GM19372 (cell line): ENCODE results near the gene ZDHHC14.

Experiments used
- ATAC-seq: cut with Tn5 transposase; IDR thresholded peaks from one replicate; pipeline ENCODE4 v1.9.1; 2021; ENCODE audit warnings: mild to moderate bottlenecking, low read depth, moderate library complexity; ENCODE audit not compliant: unreplicated experiment

ZDHHC14 gene

DNA sequence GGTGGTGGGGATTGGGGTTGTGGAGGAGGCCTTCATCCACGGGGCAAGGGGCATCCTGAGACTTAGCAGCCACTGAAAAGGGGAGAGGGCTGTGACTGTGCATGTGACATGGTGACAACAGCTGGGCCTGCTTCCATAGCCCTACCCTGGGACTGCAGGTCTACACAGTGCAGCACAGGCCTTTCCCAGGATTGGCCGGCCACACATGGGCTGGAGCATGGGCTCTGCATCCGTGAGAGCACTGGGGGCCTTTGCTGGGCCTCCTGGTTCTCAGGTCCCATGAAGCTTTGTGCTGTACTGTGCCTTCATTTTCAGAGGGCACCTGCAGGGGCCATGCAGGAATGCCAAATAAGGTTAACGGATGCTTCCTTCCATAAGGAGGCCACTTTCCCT lies 56.0 kb downstream of the ZDHHC14 start:
- ATAC-seq = no peak

DNA sequence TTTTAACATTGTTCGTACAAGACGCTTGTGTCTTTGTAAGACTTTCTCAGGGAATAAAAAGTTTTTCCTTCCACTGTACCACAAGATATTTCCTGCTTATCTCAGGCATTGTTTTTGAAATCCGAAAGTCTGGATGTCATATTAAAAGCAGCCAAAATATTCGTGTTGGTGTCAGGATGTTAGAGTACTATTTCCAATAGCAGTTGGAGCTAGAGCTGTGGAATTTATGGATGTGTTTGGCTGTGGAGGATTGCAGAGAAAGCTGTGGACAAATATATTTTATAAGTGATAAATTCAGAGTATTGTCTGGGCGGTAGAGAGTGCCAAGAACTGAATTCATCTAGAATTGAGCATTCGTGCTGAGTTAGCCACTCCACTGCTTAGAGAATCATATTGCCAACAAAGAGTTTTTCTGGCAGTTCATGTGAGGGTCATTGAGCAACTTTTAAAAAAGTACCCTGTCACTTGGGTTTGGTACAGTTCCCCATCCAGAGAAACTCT lies 57.7 kb downstream of the ZDHHC14 start:
- no peak for ATAC-seq

DNA sequence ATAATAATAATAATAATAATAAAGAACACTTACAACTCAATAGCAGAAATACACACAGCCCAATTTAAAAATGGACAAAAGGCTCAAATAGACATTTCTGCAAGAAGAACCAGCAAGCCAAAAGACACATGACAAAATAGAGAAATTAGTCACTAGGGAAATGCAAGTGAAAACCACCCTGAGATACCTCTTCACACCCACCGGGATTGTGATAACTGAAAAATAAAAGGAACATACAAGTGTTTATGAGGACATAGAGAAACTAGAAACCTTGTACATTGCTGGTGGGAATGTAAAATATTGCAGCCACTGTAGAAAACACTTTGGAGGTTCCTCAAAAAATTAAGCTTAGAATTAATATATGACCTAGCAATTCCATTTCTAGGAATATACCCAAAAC lies 59.2 kb downstream of the ZDHHC14 start:
- no peak for ATAC-seq

DNA sequence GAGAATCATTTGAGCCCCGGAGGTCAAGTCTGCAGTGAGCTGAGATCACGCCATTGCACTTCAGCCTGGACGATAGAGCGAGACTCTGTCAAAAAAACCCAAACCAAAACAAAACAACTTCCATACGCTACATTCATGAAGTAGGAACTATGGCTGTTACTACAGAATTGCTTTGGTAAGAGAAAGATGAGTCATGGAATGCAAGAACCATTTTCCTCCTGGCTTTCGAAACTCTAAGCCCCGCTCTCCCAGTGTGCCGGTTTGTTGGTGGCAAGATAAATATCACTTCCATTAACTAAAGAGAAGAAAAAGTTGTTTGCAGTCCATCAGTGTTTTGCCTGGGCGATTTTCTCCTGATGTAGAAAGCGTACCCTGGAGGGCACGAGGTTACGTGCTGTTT lies 61.3 kb downstream of the ZDHHC14 start:
- ATAC-seq = no peak

DNA sequence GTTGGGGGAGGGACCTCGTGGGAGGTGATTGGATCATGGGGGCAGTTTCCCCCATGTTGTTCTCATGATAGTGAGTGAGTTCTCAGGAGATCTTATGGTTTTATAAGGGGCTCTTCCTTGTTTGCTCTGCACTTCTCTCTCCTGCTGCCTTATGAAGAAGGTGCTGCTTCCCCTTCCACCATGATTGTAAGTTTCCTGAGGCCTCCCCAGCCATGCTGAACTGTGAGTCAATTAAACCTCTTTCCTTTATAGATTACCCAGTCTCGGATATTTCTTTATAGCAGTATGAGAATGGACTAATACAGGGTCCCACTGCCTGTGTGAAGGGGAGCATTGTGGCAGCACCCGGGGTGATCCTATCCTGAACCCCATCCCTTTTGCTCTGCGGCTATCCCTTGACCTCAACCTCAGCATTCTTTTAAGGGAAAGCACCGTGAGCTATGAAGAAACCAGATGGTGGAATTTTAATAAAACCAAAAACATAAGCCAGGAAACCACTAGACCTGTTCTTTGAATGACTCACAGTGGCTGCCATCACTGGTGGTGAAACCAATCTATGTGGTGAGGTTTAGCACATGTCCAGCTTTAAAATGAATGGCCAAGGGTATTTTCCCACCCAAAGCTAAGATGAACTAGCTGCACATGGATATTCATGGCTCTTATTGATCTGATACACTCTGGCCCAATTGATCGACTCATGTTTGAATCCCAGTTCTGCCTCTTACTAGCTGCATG lies 62.2 kb downstream of the ZDHHC14 start:
- peak; percentile 79 for ATAC-seq

DNA sequence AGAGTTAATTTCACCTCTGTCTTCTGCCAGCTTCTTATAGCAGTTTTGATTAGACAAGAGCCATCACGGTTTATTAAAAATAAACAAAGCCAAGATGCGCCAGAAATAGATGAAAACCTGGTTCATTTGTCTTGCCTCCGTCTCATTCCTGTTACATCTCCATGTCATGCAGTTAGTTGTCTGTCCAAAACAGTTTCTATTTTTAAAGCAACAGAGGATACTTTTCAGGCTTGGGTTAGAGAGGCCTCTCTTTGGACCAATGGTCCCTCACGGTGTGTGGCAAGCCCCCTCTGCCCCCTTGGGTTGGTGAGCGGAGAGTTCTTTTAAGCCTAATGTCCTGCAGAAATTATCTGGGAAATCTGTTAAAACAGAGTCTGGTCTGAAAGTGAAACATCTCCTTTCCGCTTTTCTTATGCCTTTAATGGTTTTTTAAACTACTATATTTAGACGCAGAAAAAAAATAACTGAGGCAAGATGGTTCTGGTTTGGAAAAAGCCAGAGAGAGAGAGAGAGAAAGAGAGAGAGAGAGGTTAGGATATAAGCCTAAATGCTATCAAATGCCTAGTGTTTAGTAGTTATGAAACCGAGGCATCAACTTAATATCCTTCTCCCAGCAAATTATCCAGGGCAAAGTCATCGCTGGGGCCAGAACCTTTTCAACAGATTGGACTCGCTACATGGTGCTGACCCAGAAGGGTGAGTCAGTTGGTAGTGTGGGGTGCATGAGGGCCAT lies 64.5 kb downstream of the ZDHHC14 start:
- ATAC-seq = no peak

DNA sequence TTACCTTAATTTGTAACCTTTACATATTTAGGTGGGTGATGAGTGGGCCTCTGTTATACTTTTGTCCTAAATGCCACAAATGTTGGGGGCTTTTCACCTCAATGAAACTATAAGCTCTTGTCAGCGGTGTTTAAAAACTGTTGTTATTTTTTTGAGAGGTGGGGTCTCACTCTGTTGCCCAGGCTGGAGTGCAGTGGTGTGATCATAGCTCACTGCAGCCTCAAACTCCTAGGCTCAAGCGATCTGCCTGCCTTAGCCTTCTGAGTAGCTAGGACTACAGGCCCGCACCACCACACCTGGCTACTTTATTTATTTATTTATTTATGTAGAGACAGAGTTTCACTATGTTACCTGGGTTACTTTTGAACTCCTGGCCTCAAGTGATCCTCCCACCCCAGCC lies 66.7 kb downstream of the ZDHHC14 start:
- no peak for ATAC-seq

DNA sequence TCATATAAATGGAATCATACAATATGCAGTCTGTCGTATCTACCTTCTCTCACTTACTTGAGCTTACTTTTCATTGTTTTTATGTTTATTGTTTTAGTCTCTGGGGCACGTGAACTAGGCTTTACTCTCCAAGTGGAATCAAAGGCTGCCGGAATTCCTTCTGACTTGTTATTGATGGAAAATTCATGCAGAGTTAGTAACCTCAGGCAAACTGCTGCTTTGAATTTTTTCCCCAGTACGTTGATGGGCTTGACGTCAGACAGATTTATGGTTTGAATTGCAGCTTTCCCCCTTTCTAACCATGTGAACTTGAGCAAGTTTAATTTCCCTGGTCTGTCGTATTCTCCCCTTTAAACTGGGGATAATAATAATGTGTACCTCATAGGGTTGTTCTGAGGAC lies 68.6 kb downstream of the ZDHHC14 start:
- no peak for ATAC-seq

DNA sequence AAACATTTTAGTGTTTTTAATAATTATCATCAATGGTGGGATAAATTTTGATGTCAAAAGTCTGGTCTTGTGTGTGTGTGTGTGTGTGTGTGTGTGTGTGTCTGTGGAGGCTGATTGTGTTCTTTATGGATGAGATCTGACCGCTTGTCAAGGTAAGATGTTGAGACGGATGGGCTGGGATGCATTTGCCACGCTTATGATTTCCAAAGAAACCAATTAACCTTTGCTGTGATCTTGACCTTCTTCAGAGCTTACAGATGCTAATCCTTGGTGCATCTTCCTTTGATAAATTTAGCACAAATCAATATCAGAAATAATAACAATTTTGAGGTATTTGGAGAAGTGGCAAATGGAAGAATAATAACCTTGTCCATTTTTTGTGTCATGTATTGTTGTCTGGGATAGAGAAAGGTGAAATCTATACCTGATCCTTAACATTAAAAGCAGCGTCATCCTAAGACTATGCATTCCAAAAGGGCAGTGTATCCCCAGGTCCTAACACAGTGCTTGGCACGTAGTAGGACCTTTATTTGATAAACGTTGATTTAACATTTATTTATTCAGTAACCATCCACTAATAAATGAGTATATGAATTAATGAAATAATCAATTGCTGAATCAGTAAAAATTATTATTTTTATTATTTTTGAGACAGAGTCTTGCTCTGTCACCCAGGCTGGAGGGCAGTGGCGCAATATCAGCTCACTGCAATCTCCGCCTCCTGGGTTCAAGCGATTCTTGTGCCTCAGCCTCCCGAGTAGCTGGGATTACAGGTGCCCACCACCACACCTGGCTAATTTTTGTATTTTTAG lies 70.1 kb downstream of the ZDHHC14 start:
- ATAC-seq = no peak

DNA sequence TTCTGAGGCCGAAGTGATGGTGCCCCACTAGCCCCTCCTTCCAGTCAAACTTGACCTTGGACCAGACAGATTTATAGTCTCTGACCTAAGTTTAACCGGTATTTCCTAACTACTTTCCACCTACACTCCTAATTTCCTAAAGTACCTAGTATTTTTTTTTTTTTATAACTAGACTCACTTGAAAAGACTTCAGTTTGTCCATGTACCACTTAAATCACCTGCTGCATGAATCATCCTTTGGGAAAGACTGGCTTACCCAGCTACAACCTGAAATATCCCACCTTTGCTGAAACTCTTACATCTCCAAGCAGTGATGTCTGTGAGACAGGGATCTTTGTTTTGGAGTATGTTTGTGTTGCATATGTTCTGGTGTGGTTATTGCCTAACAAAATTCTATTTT lies 71.1 kb downstream of the ZDHHC14 start:
- ATAC-seq = no peak

DNA sequence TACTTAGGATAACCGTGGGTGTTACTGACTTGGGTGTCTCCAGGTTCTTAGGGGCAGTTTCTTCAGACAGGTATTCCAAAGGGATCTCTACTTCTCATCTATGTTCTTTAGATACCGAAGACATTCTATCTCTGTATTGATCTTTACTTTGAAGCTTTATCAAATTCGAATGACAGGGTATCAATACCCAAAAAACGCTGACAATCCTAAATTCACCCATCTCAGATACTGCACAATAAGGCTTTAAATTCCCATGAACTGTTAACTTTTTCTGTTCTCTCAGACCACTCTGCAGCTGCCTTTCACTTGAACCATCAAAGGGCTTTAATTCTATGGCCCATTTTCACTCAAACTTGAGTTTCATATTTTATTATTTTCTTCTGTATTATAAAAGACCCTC lies 72.1 kb downstream of the ZDHHC14 start:
- ATAC-seq = no peak

DNA sequence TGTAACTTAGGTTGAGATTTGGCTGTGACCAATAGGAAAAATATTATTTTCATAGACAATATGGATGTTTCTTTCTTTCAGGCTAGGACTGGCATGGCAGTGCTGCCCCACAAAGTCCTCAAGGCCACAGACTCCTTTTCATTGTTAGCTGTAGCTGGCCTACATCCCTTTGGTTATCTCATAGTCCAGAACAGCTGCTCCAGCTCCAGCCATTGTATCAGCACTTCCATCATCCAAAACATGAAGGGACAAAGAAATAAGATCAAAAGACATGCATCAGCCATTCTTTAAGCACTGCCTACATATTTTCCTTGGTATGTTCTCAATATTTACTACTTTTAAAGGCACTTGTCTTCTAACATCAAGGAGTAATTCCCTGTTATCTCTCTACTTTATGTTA lies 73.0 kb downstream of the ZDHHC14 start:
- no peak for ATAC-seq

DNA sequence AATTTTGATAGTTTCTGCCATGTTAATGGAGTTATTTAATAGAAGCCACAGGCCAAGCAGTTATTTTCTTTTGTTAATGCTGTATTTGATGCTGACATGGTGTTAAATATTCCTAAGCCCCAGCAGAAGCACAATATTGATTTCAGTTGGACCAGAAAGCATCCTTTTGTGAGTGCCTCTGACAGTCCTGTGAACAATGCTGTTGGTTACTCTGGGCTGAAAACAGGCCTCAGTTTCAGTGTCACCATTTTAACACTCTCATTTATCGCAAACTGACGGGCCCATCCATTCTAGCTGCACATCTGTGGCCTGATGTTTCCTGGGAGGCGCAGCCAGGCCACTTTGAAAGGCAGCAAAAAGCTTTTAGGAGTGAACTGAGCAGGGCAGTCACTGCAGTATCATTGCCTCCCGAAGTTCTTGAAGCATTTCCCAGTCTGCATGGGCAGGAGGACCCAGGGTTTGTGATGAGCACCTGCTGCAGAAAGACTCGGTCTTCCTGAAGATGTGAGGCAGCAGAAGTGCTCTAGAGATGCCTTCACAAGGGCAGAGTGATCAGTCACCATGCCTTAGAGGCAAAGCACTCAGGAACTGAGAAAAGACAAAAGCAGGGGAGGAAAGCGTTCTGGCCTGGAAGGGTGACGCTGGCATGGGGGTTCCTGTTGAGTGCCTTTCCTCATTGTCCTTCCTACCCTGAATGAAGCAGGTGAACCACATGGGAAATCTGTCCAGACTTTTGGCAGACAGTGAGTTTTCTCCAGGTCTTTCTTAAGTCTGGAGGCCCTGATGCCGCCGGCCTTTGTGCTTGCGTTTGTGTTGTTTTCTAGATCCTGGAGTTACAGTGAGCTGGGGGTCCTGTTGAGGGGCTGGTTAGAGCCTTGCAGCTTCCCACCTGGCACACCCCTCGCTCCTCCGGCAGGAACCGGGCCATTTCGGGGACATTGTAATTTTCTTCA lies 74.0 kb downstream of the ZDHHC14 start:
- no peak for ATAC-seq

DNA sequence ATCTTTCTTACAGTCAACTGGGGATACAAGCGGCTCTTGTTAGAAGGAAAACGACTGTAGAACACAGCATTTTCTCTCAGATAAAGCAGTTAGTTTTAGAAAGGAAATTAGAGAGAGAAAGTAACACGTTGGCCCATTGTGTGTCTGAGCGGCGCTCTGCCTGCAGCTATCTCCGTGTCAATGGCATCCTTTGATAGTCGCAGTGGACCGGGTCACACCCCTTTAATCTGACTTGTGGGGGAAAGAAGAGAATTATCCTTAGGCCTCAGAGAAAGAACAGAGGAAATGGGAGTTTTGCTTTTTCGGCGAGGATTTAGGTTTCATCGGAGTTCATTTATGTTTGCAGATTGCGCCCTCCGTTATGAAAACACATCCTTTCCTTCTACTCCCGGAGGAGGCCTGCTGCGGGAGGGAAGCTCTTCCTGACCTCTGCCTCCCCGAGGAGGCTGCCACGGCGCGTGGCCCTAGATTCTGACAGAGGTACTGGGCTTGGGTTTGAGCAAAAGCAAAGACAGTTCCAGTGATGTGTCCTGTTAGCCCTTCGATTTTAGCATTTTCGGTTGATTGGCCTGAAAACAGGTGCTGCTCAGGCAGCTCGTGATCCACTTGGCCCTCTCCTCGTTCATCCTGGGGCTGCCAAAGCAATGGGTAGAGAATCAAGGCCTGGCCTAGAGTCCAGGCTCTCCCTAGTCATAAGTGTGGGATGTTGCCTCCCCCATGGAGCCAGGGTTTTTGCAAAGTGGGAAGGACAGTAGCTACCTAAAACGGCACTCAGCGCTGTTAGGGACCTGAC lies 74.9 kb downstream of the ZDHHC14 start:
- no peak for ATAC-seq

DNA sequence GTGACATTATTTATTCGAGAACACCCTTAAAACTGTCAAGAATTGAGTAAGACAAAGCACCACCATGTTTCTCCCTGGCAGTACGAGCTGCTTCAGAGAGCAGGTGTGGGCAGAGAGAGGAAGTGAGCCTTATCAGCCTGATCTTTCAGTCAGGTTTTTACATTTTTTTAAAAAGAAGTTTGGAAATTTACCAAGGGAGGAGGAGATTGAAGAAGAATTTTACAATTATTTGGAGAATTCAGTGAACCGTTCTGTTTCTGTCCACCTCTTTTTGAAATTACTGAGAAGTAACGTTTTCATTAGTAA lies 75.5 kb downstream of the ZDHHC14 start:
- ATAC-seq = no peak

DNA sequence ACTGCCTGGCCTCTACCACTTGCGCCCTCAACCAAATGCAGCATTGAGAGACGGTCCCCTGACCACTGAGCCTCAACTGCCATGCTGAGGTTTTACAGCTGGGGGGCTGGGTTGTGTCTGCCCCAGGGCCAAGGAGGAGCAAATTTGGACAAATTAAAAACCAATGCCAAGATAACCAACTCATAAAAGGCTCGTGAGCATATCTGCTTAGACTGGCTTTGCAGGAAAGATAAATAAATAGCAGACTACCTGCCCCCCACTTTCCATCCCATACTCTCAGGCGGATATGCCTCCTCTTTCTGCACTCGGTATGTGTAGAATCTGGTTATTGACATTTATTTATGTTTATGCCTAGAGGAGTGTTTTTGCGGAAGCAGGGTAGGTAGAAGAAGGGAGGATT lies 76.8 kb downstream of the ZDHHC14 start:
- ATAC-seq = no peak

DNA sequence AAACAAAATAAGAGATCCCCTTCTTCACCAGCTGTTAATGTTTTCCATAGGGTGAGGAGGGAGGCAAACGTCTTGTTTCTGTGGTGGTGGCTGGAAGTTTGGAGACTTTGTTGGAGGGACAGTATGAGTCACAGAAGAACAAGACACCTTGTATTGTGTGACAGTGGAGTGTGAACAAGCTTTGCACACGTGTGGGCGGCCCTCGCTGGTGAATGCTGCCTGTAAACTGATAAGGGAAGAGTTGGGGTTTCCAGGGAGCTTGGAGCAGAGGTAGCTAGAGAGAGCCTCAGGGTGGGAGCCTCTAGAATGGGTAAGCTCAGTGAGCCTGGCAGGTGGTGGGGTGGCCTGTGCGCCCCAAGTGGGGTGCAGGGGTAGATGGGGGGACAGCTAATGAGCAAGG lies 78.3 kb downstream of the ZDHHC14 start:
- ATAC-seq = no peak

DNA sequence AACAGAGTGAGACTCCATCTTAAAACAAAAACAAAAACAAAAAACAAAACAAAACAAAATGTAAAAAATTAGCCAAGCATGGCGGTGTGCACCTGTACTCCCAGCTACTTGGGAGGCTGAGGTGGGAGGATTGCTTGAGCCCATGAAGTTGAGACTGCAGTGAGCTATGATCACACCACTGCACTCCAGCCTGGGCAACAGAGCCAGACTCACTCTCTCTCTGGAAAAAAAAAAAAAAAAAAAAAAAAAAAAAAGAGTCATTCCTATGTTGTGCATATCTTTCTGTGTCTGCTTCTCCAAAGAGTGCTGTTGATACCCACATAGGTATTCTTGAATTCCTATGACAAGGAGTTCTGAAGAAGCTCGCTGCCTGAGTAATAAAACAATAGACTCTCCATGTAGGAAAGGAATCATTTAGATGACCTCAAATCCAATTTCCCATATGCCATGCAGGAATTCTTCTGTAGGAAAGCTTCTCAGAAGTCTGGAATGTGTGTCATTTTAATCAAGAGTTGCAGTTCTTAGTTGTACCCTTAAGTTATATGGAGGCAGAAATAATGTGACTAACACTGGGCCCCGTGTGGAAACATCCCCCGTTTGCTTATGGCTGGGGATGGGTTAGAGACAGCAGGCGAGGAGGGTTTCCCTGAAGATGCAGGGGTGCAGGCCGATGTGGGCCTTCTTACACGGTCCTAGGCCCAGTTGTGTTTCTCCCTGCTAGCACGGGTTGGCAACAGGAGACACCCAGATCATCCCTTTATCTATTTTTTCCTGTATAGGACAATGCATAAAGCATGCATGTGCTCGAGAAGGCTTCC lies 79.4 kb downstream of the ZDHHC14 start:
- no peak for ATAC-seq
